Measurements from ENCODE around the gene UBE2E2. TPM values are rescaled to one million over a fixed set of nuclear protein-coding genes. Genes with fewer than 3 reads are reported as not detected.

UBE2E2 gene
- total RNA-seq, 2 experiments from 2014 or later: 14.1 to 20.2 TPM

DNA sequence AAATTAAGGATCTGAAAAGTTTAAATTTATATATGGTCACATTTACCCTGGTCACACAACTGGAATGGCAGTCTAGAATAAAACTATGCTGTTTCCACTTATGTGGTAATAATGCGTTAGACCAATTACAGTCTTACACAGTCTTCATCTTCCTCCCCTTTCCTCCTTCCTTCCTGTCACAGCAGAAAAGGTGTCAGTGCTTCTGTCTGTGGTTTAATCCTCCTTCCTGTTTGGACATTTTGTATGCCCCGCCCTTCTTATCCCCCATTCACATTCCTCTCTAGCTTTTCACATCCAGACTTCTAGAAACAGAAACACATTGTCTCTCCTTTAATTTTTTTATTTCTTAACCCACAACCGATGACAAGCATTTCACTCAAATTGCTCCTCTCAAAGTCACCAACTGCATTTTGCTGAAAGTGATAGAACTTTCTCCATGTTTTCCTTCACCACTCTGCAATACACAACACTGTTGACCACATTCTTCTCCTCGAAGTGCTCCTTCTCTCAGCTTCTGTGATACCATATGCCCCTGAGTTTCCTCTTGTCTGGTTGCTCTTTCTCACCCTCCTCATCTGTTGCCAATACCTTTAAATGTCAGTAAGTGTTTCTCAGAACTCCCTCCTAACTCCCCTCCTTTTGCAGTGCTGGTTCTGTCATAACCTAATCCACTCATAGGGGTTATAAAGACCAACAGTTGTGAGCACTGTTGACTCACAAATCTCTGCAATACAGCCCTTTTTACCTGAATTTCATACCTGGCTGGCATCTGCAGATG lies 271.6 kb downstream of the UBE2E2 start:
- TF ChIP-seq, protein P1, sequence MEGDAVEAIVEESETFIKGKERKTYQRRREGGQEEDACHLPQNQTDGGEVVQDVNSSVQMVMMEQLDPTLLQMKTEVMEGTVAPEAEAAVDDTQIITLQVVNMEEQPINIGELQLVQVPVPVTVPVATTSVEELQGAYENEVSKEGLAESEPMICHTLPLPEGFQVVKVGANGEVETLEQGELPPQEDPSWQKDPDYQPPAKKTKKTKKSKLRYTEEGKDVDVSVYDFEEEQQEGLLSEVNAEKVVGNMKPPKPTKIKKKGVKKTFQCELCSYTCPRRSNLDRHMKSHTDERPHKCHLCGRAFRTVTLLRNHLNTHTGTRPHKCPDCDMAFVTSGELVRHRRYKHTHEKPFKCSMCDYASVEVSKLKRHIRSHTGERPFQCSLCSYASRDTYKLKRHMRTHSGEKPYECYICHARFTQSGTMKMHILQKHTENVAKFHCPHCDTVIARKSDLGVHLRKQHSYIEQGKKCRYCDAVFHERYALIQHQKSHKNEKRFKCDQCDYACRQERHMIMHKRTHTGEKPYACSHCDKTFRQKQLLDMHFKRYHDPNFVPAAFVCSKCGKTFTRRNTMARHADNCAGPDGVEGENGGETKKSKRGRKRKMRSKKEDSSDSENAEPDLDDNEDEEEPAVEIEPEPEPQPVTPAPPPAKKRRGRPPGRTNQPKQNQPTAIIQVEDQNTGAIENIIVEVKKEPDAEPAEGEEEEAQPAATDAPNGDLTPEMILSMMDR (IDR thresholded peaks at IDR 0.05): no peak
- H3K9me3 ChIP-seq (ENCODE audit: control insufficient read depth in 1 of 2, insufficient read depth in 1 of 2, low read length in 2 of 2): peaks cover 8 to 10% of the 10 kb centered on the region in 2 experiments
- no peaks in the 10 kb centered on the region for H3K36me3 ChIP-seq (ENCODE audit: insufficient read depth, low read length)
- POLR2A ChIA-PET: no interaction called here
- Mint-ChIP-seq H3K4me1 (ENCODE audit: low read depth) (peaks cover 21% of the 10 kb centered on the region), H3K9me3 (peaks cover 8% of the 10 kb centered on the region), H3K27me3 (no peaks in the 10 kb centered on the region), H3K27ac (no peak overlapping the region), H3K4me3 (no peak overlapping the region), H3K36me3 (ENCODE audit: low read depth) (peaks cover 9% of the 10 kb centered on the region)
- no peaks in the 10 kb centered on the region for H3K27me3 ChIP-seq (ENCODE audit: control insufficient read depth in 1 of 2, insufficient read depth in 2 of 2, low read length in 2 of 2)
- CTCF ChIA-PET: no interaction called here
- H3K27ac ChIP-seq (ENCODE audit: low read depth in 1 of 2, low read length in 2 of 2): no peak overlapping the region
- DNase-seq (no peak), ATAC-seq (ENCODE audit: poor library complexity) (no peak)
- no peak overlapping the region for H3K4me3 ChIP-seq (ENCODE audit: low read length)
- intact Hi-C loops (cut with DNase I, micrococcal nuclease): no loop called here
- no peaks in the 10 kb centered on the region for H3K4me1 ChIP-seq (ENCODE audit: insufficient read depth, low read length)

DNA sequence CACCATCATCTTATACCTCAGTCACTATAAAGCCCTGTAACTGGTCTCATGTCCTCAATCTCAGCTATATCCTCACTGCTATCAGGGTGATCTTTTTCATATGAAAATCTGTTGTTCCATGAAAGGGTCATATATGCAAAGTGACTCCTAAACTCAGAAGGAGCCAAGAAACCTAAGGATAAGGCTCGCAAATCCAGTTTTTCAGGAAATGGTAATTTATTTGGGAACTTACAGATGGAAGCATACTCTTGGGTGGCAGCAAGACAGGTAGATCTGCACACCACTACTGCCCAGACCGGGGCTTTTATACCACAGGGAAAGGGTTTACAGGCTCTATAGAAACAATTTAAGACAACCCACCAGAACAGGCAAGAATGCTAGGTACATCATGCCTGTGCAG lies 272.3 kb downstream of the UBE2E2 start:
- ATAC-seq (ENCODE audit: poor library complexity) (no peak), DNase-seq (no peak)
- intact Hi-C loops (cut with DNase I, micrococcal nuclease): no loop called here
- Mint-ChIP-seq H3K27me3 (no peaks in the 10 kb centered on the region), H3K4me1 (ENCODE audit: low read depth) (peaks cover 21% of the 10 kb centered on the region), H3K4me3 (no peak overlapping the region), H3K36me3 (ENCODE audit: low read depth) (peaks cover 9% of the 10 kb centered on the region), H3K9me3 (peaks cover 8% of the 10 kb centered on the region), H3K27ac (no peak overlapping the region)
- Histone ChIP-seq H3K4me1 (ENCODE audit: insufficient read depth, low read length) (no peaks in the 10 kb centered on the region), H3K27me3 (ENCODE audit: control insufficient read depth in 1 of 2, insufficient read depth in 2 of 2, low read length in 2 of 2) (no peaks in the 10 kb centered on the region), H3K36me3 (ENCODE audit: insufficient read depth, low read length) (no peaks in the 10 kb centered on the region), H3K4me3 (ENCODE audit: low read length) (no peak overlapping the region), H3K27ac (ENCODE audit: low read depth in 1 of 2, low read length in 2 of 2) (no peak overlapping the region), H3K9me3 (ENCODE audit: control insufficient read depth in 1 of 2, insufficient read depth in 1 of 2, low read length in 2 of 2) (peaks cover 8 to 17% of the 10 kb centered on the region in 2 experiments)
- POLR2A ChIA-PET: no interaction called here
- CTCF ChIA-PET: no interaction called here
- TF ChIP-seq, protein P1 (IDR thresholded peaks at IDR 0.05): no peak

DNA sequence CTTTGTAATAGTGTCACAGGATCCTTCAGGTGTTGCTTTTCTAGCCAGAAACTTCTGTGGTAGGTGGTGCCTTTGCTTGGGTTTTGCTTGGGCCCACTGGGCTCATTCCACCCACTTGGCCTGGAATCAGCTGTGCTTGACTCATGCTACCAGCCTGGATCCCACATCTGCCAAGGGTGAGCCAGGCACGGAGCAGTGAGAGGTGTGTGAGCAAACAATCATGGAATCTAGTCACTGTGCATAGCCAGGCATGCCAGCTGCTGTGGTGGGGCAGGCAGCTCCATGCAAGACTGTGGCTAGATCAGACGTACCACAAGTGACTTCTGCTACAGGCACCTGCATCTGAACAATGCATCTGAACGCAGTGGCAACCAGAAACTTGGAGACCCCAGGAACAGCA lies 275.9 kb downstream of the UBE2E2 start:
- Histone ChIP-seq H3K27me3 (ENCODE audit: control insufficient read depth in 1 of 2, insufficient read depth in 2 of 2, low read length in 2 of 2) (no peaks in the 10 kb centered on the region), H3K4me3 (ENCODE audit: low read length) (no peak overlapping the region), H3K36me3 (ENCODE audit: insufficient read depth, low read length) (no peaks in the 10 kb centered on the region), H3K4me1 (ENCODE audit: insufficient read depth, low read length) (no peaks in the 10 kb centered on the region), H3K9me3 (ENCODE audit: control insufficient read depth in 1 of 2, insufficient read depth in 1 of 2, low read length in 2 of 2) (peaks cover 8 to 18% of the 10 kb centered on the region in 2 experiments), H3K27ac (ENCODE audit: low read depth in 1 of 2, low read length in 2 of 2) (no peak overlapping the region)
- ChIA-PET POLR2A (no interaction called here), CTCF (no interaction called here)
- Mint-ChIP-seq H3K9me3 (peaks cover 9% of the 10 kb centered on the region), H3K27me3 (no peaks in the 10 kb centered on the region), H3K27ac (no peak overlapping the region), H3K36me3 (ENCODE audit: low read depth) (peaks cover 12% of the 10 kb centered on the region), H3K4me3 (no peak overlapping the region), H3K4me1 (ENCODE audit: low read depth) (peaks cover 19% of the 10 kb centered on the region)
- TF ChIP-seq, protein P1 (IDR thresholded peaks at IDR 0.05): no peak
- peak in 2 of 14 experiments; percentile 2 to 14 for DNase-seq
- intact Hi-C loops (cut with DNase I, micrococcal nuclease): no loop called here
- no peak for ATAC-seq (ENCODE audit: poor library complexity)

Data from CD4-positive, alpha-beta T cell (primary cell).